GM12878 (cell line): Measurements from ENCODE around the gene PLXNA4. TPM values are rescaled to one million over a fixed set of nuclear protein-coding genes. Genes with fewer than 3 reads are reported as not detected.

Experiments
- ATAC-seq: fragments of 200-7000 bp; cut with Tn5 transposase; 3 replicates; pipeline ENCODE4 v1.9.1; 2020; ENCODE audit warnings: mild to moderate bottlenecking, moderate library complexity
- BruUV-seq: library from RNA; stranded (reverse); fragments of 400-500 nt; replicated peaks from 2 replicates; lab custom pipeline; 2021; lab: Mats Ljungman, UMichigan
- CTCF ChIA-PET: fragments of 300-600 bp; sonication (Branson Sonifier 250); formaldehyde crosslinking; extraction: SDS; loops from one replicate; lab custom pipeline; 2021; ENCODE audit warnings: inconsistent platforms; lab: Yijun Ruan, JAX
- POLR2A ChIA-PET: fragments of 350-600 bp; formaldehyde crosslinking; extraction: SDS; loops from one replicate; lab custom pipeline; 2021; ENCODE audit warnings: inconsistent platforms; lab: Charles Lee
- RAD21 ChIA-PET: fragments of 300-600 bp; sonication (Branson Sonifier 250); formaldehyde crosslinking; loops from one replicate; lab custom pipeline; 2023; ENCODE audit warnings: antibody characterized with exemption; ENCODE audit not compliant: unreplicated experiment; lab: Charles Lee
- SMC1A ChIA-PET: fragments of 300-600 bp; sonication (Branson Sonifier 250); formaldehyde crosslinking; loops from one replicate; lab custom pipeline; 2023; ENCODE audit not compliant: unreplicated experiment, uncharacterized antibody; lab: Charles Lee
- DNase-seq: peaks from one replicate; pipeline ENCODE4 v3.0.0-alpha.2; 2011; ENCODE audit warnings: low read depth, low spot score
- FAIRE-seq: peaks from 3 replicates; lab custom pipeline; 2011; peaks lifted over from hg19 to GRCh38; lab: Jason Lieb, UNC
- H2AFZ ChIP-seq: 2 replicates; pipeline ENCODE4 v1.6.0; 2011; ENCODE audit warnings: low read depth, low read length, control low read depth; ENCODE audit not compliant: control insufficient read depth
- H3K27ac ChIP-seq: 2 replicates; pipeline ENCODE4 v1.5.1; 2011; ENCODE audit warnings: control low read depth; ENCODE audit not compliant: control insufficient read depth, insufficient read depth
- H3K27me3 ChIP-seq, 2 experiments: replicated peaks in 1 of 2; 2 replicates each; pipeline versions ENCODE4 v1.6.0 to v1.6.1; 2011; ENCODE audit warnings: low read length in 1 of 2; ENCODE audit not compliant: control insufficient read depth in 2 of 2, insufficient read depth in 2 of 2
- H3K36me3 ChIP-seq, 2 experiments: 2 replicates each; pipeline ENCODE4 v1.5.1; 2011; ENCODE audit warnings: low read length in 1 of 2; ENCODE audit not compliant: control insufficient read depth in 2 of 2, insufficient read depth in 2 of 2
- H3K4me1 ChIP-seq: 2 replicates; pipeline ENCODE4 v1.6.1; 2011; ENCODE audit warnings: mild to moderate bottlenecking, low read length, moderate library complexity, mixed read lengths; ENCODE audit not compliant: control insufficient read depth, insufficient read depth
- H3K4me2 ChIP-seq: 2 replicates; pipeline ENCODE4 v1.6.0; 2011; ENCODE audit warnings: control low read depth; ENCODE audit not compliant: control insufficient read depth, insufficient read depth
- H3K4me3 ChIP-seq: fragments of 200-600 bp; sonication (generic); 2 replicates; pipeline ENCODE4 v1.5.1; 2016
- H3K79me2 ChIP-seq: 2 replicates; pipeline ENCODE4 v1.6.0; 2011; ENCODE audit warnings: low read length; ENCODE audit not compliant: control insufficient read depth, insufficient read depth
- H3K9ac ChIP-seq: 2 replicates; pipeline ENCODE4 v1.8.0; 2011; ENCODE audit warnings: low read length, control low read depth, mixed read lengths; ENCODE audit not compliant: control insufficient read depth, insufficient read depth
- H3K9me3 ChIP-seq: replicated peaks from 3 replicates; pipeline ENCODE4 v1.5.1; 2011; ENCODE audit warnings: mild to moderate bottlenecking, low read length; ENCODE audit not compliant: control insufficient read depth, insufficient read depth
- H4K20me1 ChIP-seq: 2 replicates; pipeline ENCODE4 v1.6.0; 2011; ENCODE audit not compliant: control insufficient read depth, insufficient read depth
- ATF3 ChIP-seq: IDR thresholded peaks from 2 replicates; pipeline ENCODE4 v1.6.1; 2011; ENCODE audit warnings: low read depth, mild to moderate bottlenecking, low read length, moderate library complexity, borderline replicate concordance; ENCODE audit errors: extremely low read depth
- DPF2 ChIP-seq: fragments of 450-650 bp; IDR thresholded peaks from 2 replicates; pipeline ENCODE4 v1.6.1; 2017; ENCODE audit warnings: mild to moderate bottlenecking
- ELK1 ChIP-seq: IDR thresholded peaks from 2 replicates; pipeline ENCODE4 v1.6.1; 2012; ENCODE audit warnings: low read depth, low read length, improper control_type of control experiment
- KDM1A ChIP-seq: fragments of 200-600 bp; sonication (generic); IDR thresholded peaks from 2 replicates; pipeline ENCODE4 v1.6.1; 2016; ENCODE audit warnings: borderline replicate concordance
- NFIC ChIP-seq: IDR thresholded peaks from 2 replicates; pipeline ENCODE4 v1.6.1; 2012; ENCODE audit warnings: low read depth, mild to moderate bottlenecking, inconsistent platforms, low read length, moderate library complexity
- RB1 ChIP-seq: fragments of 450-650 bp; formaldehyde crosslinking; IDR thresholded peaks from 2 replicates; pipeline ENCODE4 v1.6.1; 2017; ENCODE audit warnings: mild to moderate bottlenecking, borderline replicate concordance
- TBL1XR1 ChIP-seq: IDR thresholded peaks from 2 replicates; pipeline ENCODE4 v1.6.1; 2012; ENCODE audit warnings: low read depth, low read length, improper control_type of control experiment
- ZBTB33 ChIP-seq: fragments of 450-650 bp; IDR thresholded peaks from 2 replicates; pipeline ENCODE4 v1.6.1; 2017; ENCODE audit warnings: mild to moderate bottlenecking
- ZBTB40 ChIP-seq: fragments of 450-650 bp; IDR thresholded peaks from 2 replicates; pipeline ENCODE4 v1.6.1; 2016; ENCODE audit warnings: mild to moderate bottlenecking, moderate library complexity, borderline replicate concordance
- WGBS: methylation state at CpG from one replicate; pipeline ENCODE4 v1.1.6; 2016; ENCODE audit warnings: low lambda C conversion rate; ENCODE audit not compliant: insufficient replicate concordance, insufficient coverage; ENCODE audit errors: missing lambda C conversion rate; 5-methylcytosine and 5-hydroxymethylcytosine counted together
- in situ Hi-C: fragments of 300-500 bp; cut with MboI; formaldehyde crosslinking; loops from 9 replicates; pipeline ENCODE4 v1.14.3; 2018; ENCODE audit warnings: mixed read lengths
- intact Hi-C: fragments of 100-400 bp; cut with micrococcal nuclease; formaldehyde crosslinking; loops from one replicate; pipeline ENCODE4 v1.14.2; 2022; ENCODE audit not compliant: unreplicated experiment
- polyA plus RNA-seq, 11 experiments: library from polyadenylated mRNA; depleted of rRNA in 4 of 11; unstranded in 6 of 11; stranded (reverse) in 5 of 11; fragments of >200 nt; fragmentation: Nextera tagmentation in 4 of 11; fragmentation: Illumina TruSeq in 1 of 11; extraction: Ambion mirVana in 4 of 11; extraction: Trizol in 1 of 11; gene quantifications; 1 replicate in 1 of 11; 2 replicates in 10 of 11; pipeline versions ENCODE4 v1.2.1 to v1.2.3, GENCODE V29; 2011 to 2016; ENCODE audit warnings: inconsistent platforms in 2 of 11, missing spikeins in 2 of 11, low read depth in 1 of 11
- total RNA-seq, 4 experiments: library from RNA; depleted of rRNA in 3 of 4; stranded (reverse); fragments of >200 nt in 3 of 4; fragmentation: Illumina TruSeq in 1 of 4; extraction: Trizol in 1 of 4; gene quantifications; 2 replicates each; pipeline versions ENCODE4 v1.2.1 to v1.2.3, GENCODE V29; 2013 to 2021

The PLXNA4 gene
- total and polyA plus RNA-seq, 10 of the 15 experiments (the other 5 are each of a cell fraction or from before 2014, with no cell fraction given): 0.03 TPM; not detected in 9

- no TSS peak for BruUV-seq
- H3K9ac ChIP-seq: no peak overlapping the region
- 0% methylated on average over 2 of the region's 2 CpGs for WGBS
- SMC1A ChIA-PET: interaction anchor here (2.1 kb wide), 1 partner anchor 268 kb away, joined by 6 read pairs; no protein-coding TSS in a partner anchor
- in situ Hi-C loops: loop anchor here (25.0 kb wide), 1 partner anchor 1126 kb away; no protein-coding TSS in a partner anchor
- FAIRE-seq (no peak), ATAC-seq (no peak), DNase-seq (no peak)
- no peaks in the 10 kb centered on the region for H4K20me1 ChIP-seq
- no peak overlapping the region for H3K27ac ChIP-seq
- CTCF ChIA-PET: interaction anchor here (1.6 kb wide), 1 partner anchor 269 kb away, joined by 4 read pairs; no protein-coding TSS in a partner anchor
- no peak overlapping the region for H2AFZ ChIP-seq
- no peak for TF ChIP-seq DPF2
- no peak for TF ChIP-seq ATF3
- no peak for TF ChIP-seq RB1
- no peak for TF ChIP-seq ZBTB40
- TF ChIP-seq ELK1: no peak
- TF ChIP-seq TBL1XR1: no peak
- TF ChIP-seq KDM1A: no peak
- no peak for TF ChIP-seq ZBTB33
- no peak for TF ChIP-seq NFIC
- no peaks in the 10 kb centered on the region; a peak in 1 of 4 replicates for H3K27me3 ChIP-seq
- no peaks in the 10 kb centered on the region for H3K79me2 ChIP-seq
- intact Hi-C loops: no loop called here
- POLR2A ChIA-PET: no interaction called here
- no peaks in the 10 kb centered on the region for H3K9me3 ChIP-seq
- no peak overlapping the region for H3K4me2 ChIP-seq
- H3K4me1 ChIP-seq: no peaks in the 10 kb centered on the region
- H3K36me3 ChIP-seq: no peaks in the 10 kb centered on the region
- H3K4me3 ChIP-seq: no peak overlapping the region
- RAD21 ChIA-PET: no interaction called here
These were observed 264.5 kb downstream of the PLXNA4 start for GRCh38 chr7:132311733-132312132.
